Renal cortical epithelial cell (primary cell): Measurements from ENCODE around the gene GSTP1. TPM values are rescaled to one million over a fixed set of nuclear protein-coding genes. Genes with fewer than 3 reads are reported as not detected.

Experiments
- DNase-seq: peaks from one replicate; pipeline ENCODE4 v3.0.0-alpha.2; 2011; ENCODE audit warnings: low read depth
- total RNA-seq: library from RNA; depleted of rRNA; stranded (reverse); fragments of >200 nt; gene quantifications from 2 replicates; pipeline ENCODE4 v1.2.3, GENCODE V29; 2014

GSTP1 gene
- total RNA-seq, 1 donor from 2014 or later: 1,794 TPM

DNA sequence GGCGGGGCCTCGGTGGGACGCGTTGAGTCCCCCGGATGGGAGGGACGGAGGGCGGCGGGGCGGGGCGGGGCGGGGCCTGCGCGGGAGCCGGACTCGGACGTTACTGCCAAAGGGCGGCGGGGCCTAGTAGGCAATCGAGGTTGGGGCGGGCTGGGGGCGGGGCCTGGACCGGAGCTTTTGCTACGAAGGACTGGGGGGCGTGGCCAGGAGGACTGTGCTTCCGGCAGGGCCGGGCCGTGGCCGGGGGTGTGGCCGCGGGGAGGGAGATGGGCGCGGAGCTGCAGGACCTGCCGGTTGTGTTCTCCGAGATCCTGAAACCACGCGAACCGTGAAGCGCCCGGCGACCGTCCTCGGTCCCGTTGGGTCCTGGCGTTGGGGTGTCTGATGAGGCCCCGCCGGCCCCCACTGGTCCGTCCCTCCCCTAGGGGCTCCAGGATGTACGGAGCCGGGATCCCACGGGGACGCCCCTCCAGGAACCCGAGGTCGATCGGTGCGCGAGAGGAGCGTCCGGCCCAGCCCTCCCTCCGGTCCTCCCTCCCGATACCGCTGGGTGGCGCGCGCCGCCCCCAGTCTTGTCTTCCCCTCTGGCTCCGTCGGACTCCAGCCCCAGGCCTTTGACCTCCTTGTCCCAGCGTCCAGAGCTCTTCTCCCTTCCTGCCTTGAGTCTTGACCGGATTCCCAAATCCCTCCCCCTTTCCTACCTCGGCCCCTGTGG lies 46.8 kb downstream of the GSTP1 start:
- DNase-seq: peak; percentile 87

- DNase-seq: no peak
Measured at GRCh38 chr11:67630943-67631331, 47.3 kb downstream of the GSTP1 start.

- DNase-seq: no peak
Measured at GRCh38 chr11:67631411-67631810, 47.8 kb downstream of the GSTP1 start.

DNA sequence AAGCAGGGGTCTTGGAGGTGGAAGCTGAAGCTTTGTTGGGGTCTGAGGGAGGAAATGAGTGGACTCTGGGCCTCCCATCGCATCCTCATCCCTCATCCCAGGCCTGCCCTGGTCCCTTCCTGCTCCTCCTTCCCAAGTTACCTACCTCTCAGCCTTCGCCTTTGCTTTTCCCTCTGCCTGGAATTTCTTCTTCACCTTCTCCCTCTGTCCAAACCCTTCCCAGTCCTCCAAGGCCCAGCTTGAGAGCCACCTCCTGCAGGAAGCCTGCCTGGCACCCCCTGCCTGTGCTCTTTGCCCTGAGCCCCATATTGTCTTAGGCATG lies 48.2 kb downstream of the GSTP1 start:
- no peak for DNase-seq

GRCh38 chr11:67632175-67632981 lies 48.8 kb downstream of the GSTP1 start:
- peak; percentile 22 for DNase-seq

- DNase-seq: no peak
Measured at GRCh38 chr11:67632982-67633755, 49.6 kb downstream of the GSTP1 start.

DNA sequence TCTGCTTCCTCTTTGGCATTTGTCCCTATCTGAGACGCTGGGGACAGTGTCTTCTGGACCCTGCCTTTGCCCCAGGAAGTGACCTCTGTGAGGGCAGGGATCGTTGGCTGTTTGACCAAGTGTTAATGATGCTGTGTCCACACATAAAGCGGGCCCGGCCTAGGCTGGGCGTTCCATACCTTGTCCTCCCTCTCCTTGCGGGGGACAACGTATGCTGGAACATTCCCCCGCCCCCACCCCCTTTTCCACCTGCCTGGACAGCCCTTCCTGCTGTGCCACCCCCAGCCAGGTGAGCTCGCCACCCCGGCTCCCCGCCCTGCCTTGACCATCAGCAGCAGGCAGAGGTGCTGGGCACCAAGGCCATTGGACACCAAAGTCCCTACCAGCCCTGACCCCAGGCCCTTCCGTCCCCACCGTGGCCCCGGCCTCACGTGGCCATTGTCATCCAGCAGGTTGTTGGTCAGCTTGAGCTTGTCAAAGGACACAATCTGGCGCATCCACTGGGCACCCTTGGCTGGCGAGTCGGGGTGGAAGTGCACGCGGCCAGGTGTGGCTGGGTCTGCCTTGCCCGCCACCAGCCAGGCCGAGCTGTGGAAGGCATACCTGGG lies 50.2 kb downstream of the GSTP1 start:
- no peak for DNase-seq

DNA sequence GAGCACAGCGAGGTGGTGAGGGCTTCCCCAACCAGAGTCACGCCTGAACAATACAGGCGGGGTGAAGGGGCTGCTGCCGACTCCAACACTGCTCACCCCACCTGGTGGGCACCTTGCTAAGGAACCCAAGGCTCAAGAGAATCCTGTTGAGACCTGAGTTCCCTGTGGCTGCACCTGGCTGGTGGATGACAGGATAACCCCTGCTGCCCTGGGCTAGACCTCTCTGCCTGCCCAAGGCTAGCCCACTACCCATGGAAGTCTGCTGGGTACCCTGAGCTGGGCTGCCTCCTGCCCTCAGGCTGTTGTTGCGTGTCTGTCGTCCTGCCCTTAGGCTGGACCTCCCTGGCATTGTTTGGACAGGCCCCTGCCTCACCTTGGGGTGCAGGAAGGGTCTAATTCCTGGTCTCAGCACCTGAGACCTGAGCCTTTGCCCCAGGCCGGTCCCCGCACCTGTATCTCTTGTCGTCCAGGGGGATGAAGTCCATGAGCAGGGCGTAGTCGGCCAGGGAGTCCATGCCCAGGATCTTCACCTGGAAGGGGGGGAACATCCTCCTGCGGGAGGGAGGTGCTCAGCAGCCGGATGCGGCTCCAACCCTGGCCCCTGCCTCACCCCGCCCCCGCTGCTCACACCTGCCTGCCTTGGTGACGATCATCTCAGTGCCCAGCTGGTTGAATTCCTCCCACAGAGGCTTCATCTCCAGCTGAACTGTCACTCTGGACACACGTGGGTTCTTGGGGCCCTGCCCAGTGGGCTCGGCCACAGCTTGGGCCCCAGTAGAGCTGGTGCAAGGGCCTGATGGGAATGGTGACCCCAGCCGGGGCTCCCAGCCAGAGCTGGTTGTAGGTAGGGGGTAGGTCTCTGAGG lies 51.0 kb downstream of the GSTP1 start:
- no peak for DNase-seq

- no peak for DNase-seq
Measured at GRCh38 chr11:67635231-67635521, 51.6 kb downstream of the GSTP1 start.

Other genes starting within 250 kb of the GSTP1 start
- gene POLD4, start 230.3 kb upstream of the GSTP1 start, total RNA-seq: 43.9 and 61.6 TPM in 2 replicates
- gene CLCF1, start 210.2 kb upstream of the GSTP1 start, total RNA-seq: 13.9 and 22.7 TPM in 2 replicates
- gene RAD9A, start 191.8 kb upstream of the GSTP1 start, total RNA-seq: 5.9 and 8.9 TPM in 2 replicates
- 171 and 306 TPM in 2 replicates for gene PPP1CA, start 182.0 kb upstream of the GSTP1 start, total RNA-seq
- gene TBC1D10C, start 179.7 kb upstream of the GSTP1 start, total RNA-seq: not detected in 2 replicates
- 0.20 TPM in 1 of 2 replicates, not detected in the other for gene CARNS1, start 168.1 kb upstream of the GSTP1 start, total RNA-seq
- gene RPS6KB2, start 155.3 kb upstream of the GSTP1 start, total RNA-seq: 25.5 and 51.7 TPM in 2 replicates
- gene PTPRCAP, start 146.1 kb upstream of the GSTP1 start, total RNA-seq: 0.17 and 0.85 TPM in 2 replicates
- gene CORO1B, start 140.3 kb upstream of the GSTP1 start, total RNA-seq: 115 and 197 TPM in 2 replicates
- gene GPR152, start 131.1 kb upstream of the GSTP1 start, total RNA-seq: not detected in 2 replicates
- gene CABP4, start 128.5 kb upstream of the GSTP1 start, total RNA-seq: not detected in 2 replicates
- 32.5 and 65.7 TPM in 2 replicates for gene TMEM134, start 114.6 kb upstream of the GSTP1 start, total RNA-seq
- 53.2 and 56.8 TPM in 2 replicates for gene AIP, start 100.8 kb upstream of the GSTP1 start, total RNA-seq
- 46.9 and 151 TPM in 2 replicates for gene PITPNM1, start 78.4 kb upstream of the GSTP1 start, total RNA-seq
- 34.4 and 90.4 TPM in 2 replicates for gene CDK2AP2, start 75.7 kb upstream of the GSTP1 start, total RNA-seq
- gene CABP2, start 60.4 kb upstream of the GSTP1 start, total RNA-seq: not detected in 2 replicates
- 184 and 192 TPM in 2 replicates for gene NDUFV1, start 23.1 kb downstream of the GSTP1 start, total RNA-seq
- gene NUDT8, start 46.1 kb downstream of the GSTP1 start, total RNA-seq: 3.9 and 8.2 TPM in 2 replicates
- not detected in 2 replicates for gene TBX10, start 56.0 kb downstream of the GSTP1 start, total RNA-seq
- 0.10 and 0.17 TPM in 2 replicates for gene ACY3, start 66.9 kb downstream of the GSTP1 start, total RNA-seq
- 0.20 TPM in 1 of 2 replicates, not detected in the other for gene ALDH3B2, start 90.8 kb downstream of the GSTP1 start, total RNA-seq